Neural cell (in vitro differentiated cells): ENCODE data around the gene MACF1. TPM values are rescaled to one million over a fixed set of nuclear protein-coding genes. Genes with fewer than 3 reads are reported as not detected.

ENCODE experiments used
- H2AFZ ChIP-seq: fragments of 200-600, 300-800 bp; sonication (generic), shearing (Covaris generic); 2 replicates; pipeline ENCODE4 v1.6.0; 2014; ENCODE audit warnings: low read depth, mild to moderate bottlenecking, antibody characterized with exemption, low read length, moderate library complexity
- H3F3A ChIP-seq: fragments of 200-600 bp; shearing (Covaris generic); 2 replicates; pipeline ENCODE4 v1.6.1; 2016; ENCODE audit warnings: mild to moderate bottlenecking, moderate library complexity, mixed read lengths, antibody characterized with exemption, low read length; ENCODE audit not compliant: insufficient read depth, poor library complexity, severe bottlenecking
- H3K27ac ChIP-seq: fragments of 200-600, 300-800 bp; sonication (generic), shearing (Covaris generic); 2 replicates; pipeline ENCODE4 v1.5.1; 2014; ENCODE audit warnings: mild to moderate bottlenecking, low read length, moderate library complexity
- H3K27me3 ChIP-seq: fragments of 300-800, 200-600 bp; sonication (generic), shearing (Covaris generic); 2 replicates; pipeline ENCODE4 v1.6.0; 2014; ENCODE audit warnings: mild to moderate bottlenecking, low read depth, low read length, moderate library complexity; ENCODE audit not compliant: insufficient read depth
- H3K36me3 ChIP-seq: fragments of 300-800, 200-600 bp; sonication (generic), shearing (Covaris generic); 2 replicates; pipeline ENCODE4 v1.5.1; 2014; ENCODE audit warnings: mild to moderate bottlenecking, antibody characterized with exemption, low read length, moderate library complexity; ENCODE audit not compliant: insufficient read depth
- H3K4me2 ChIP-seq: fragments of 300-800, 200-600 bp; sonication (generic), shearing (Covaris generic); 2 replicates; pipeline ENCODE4 v1.6.0; 2014; ENCODE audit warnings: mild to moderate bottlenecking, low read length
- H3K4me3 ChIP-seq: fragments of 300-800, 200-600 bp; sonication (generic), shearing (Covaris generic); 2 replicates; pipeline ENCODE4 v1.5.1; 2014; ENCODE audit warnings: mild to moderate bottlenecking, low read length, moderate library complexity
- H3K79me2 ChIP-seq: fragments of 200-600 bp; shearing (Covaris generic); replicated peaks from 2 replicates; pipeline ENCODE4 v1.6.0; 2014; ENCODE audit warnings: mild to moderate bottlenecking, low read length, moderate library complexity; ENCODE audit not compliant: insufficient read depth
- H3K9ac ChIP-seq: fragments of 300-800, 200-600 bp; sonication (generic), shearing (Covaris generic); 2 replicates; pipeline ENCODE4 v1.6.1; 2016; ENCODE audit warnings: mild to moderate bottlenecking, low read length, mixed read lengths
- H3K9me2 ChIP-seq: fragments of 200-600 bp; shearing (Covaris generic); 2 replicates; pipeline ENCODE4 v1.6.1; 2016; ENCODE audit warnings: mild to moderate bottlenecking, low read length, mixed read lengths; ENCODE audit not compliant: insufficient read depth
- H3K9me3 ChIP-seq: fragments of 200-600, 300-800 bp; sonication (generic), shearing (Covaris generic); 2 replicates; pipeline ENCODE4 v1.6.1; 2016; ENCODE audit warnings: mild to moderate bottlenecking, mixed run types, low read length, moderate library complexity, mixed read lengths
- H4K20me1 ChIP-seq: fragments of 200-600 bp; shearing (Covaris generic); 2 replicates; pipeline ENCODE4 v1.6.1; 2016; ENCODE audit warnings: mild to moderate bottlenecking, mixed run types; ENCODE audit not compliant: insufficient read depth
- CTCF ChIP-seq: fragments of 450-650 bp; IDR thresholded peaks from 2 replicates; pipeline ENCODE4 v1.5.1; 2014; ENCODE audit warnings: antibody characterized with exemption, mild to moderate bottlenecking, moderate library complexity; ENCODE audit not compliant: poor library complexity, severe bottlenecking
- EP300 ChIP-seq: fragments of 450-650 bp; conservative IDR thresholded peaks from 2 replicates; pipeline ENCODE4 v1.6.1; 2014; ENCODE audit warnings: antibody characterized with exemption, mild to moderate bottlenecking, moderate library complexity; ENCODE audit not compliant: poor library complexity, severe bottlenecking
- EZH2 ChIP-seq: fragments of 200-600, 300-800 bp; shearing (Covaris generic), sonication (generic); IDR thresholded peaks from 2 replicates; pipeline ENCODE4 v1.6.1; 2014; ENCODE audit warnings: antibody characterized with exemption, low read length, borderline replicate concordance, mild to moderate bottlenecking; ENCODE audit not compliant: insufficient read depth, poor library complexity, severe bottlenecking
- MXI1 ChIP-seq: fragments of 450-650 bp; conservative IDR thresholded peaks from 2 replicates; pipeline ENCODE4 v1.6.1; 2014; ENCODE audit warnings: antibody characterized with exemption, mild to moderate bottlenecking; ENCODE audit not compliant: poor library complexity, severe bottlenecking
- POLR2AphosphoS5 ChIP-seq: IDR thresholded peaks from 2 replicates; pipeline ENCODE4 v1.6.1; 2012
- RAD21 ChIP-seq: fragments of 450-650 bp; conservative IDR thresholded peaks from 2 replicates; pipeline ENCODE4 v1.6.1; 2014; ENCODE audit warnings: antibody characterized with exemption, mild to moderate bottlenecking, moderate library complexity
- SMC3 ChIP-seq: fragments of 450-650 bp; conservative IDR thresholded peaks from 2 replicates; pipeline ENCODE4 v1.6.1; 2014; ENCODE audit warnings: antibody characterized with exemption, mild to moderate bottlenecking, moderate library complexity; ENCODE audit not compliant: poor library complexity
- TAF1 ChIP-seq: IDR thresholded peaks from 2 replicates; pipeline ENCODE4 v1.6.1; 2012; ENCODE audit warnings: low read depth
- polyA plus RNA-seq: library from polyadenylated mRNA; depleted of rRNA; stranded (reverse); fragments of >200 nt; gene quantifications from 2 replicates; pipeline ENCODE4 v1.2.3, GENCODE V29; 2014
- TF ChIP-seq, protein P1 (sequence below): IDR thresholded peaks from 2 replicates; pipeline ENCODE4 v1.6.1; 2012; ENCODE audit warnings: borderline replicate concordance

The MACF1 gene
- polyA plus RNA-seq, 1 donor from 2014 or later: 176 TPM

GRCh38 chr1:39317910-39318633 lies 113.6 kb downstream of the MACF1 start:
- Histone ChIP-seq H3F3A (no peaks in the 10 kb centered on the region), H3K9me2 (no peaks in the 10 kb centered on the region), H3K4me2 (no peak overlapping the region), H3K4me3 (no peak overlapping the region), H4K20me1 (no peaks in the 10 kb centered on the region), H3K9me3 (no peaks in the 10 kb centered on the region), H3K79me2 (no peaks in the 10 kb centered on the region), H2AFZ (no peak overlapping the region), H3K9ac (no peak overlapping the region), H3K36me3 (peaks cover 33% of the 10 kb centered on the region), H3K27me3 (no peaks in the 10 kb centered on the region), H3K27ac (no peak overlapping the region)
- TF ChIP-seq CTCF (no peak), TAF1 (no peak)

GRCh38 chr1:39321979-39322378 lies 117.5 kb downstream of the MACF1 start:
- Histone ChIP-seq H3F3A (no peaks in the 10 kb centered on the region), H4K20me1 (no peaks in the 10 kb centered on the region), H3K79me2 (no peaks in the 10 kb centered on the region), H3K27ac (no peak overlapping the region), H3K27me3 (no peaks in the 10 kb centered on the region), H3K9me2 (no peaks in the 10 kb centered on the region), H3K4me2 (no peak overlapping the region), H3K9me3 (no peaks in the 10 kb centered on the region), H3K36me3 (peaks cover 38% of the 10 kb centered on the region), H3K9ac (no peak overlapping the region), H3K4me3 (no peak overlapping the region), H2AFZ (no peak overlapping the region)
- TF ChIP-seq TAF1 (no peak), CTCF (no peak), RAD21 (no peak), SMC3 (no peak), POLR2AphosphoS5 (no peak)

DNA sequence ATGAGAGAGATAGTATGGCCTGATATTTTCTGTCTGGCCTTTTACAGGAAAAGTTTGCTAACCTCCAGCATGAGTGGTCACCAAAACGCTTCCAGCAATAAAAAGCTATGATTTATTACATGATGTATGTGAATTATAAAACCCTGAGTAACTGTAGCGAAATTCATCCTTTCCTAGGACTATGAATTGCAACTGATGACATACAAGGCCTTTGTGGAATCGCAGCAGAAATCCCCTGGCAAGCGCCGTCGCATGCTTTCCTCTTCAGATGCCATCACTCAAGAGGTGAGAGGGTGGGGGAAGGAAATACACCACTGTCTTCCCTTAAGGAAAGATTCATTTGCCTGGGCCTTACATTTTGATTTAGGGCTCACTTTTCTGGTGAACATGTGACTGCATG lies 117.9 kb downstream of the MACF1 start:
- no peaks in the 10 kb centered on the region for H4K20me1 ChIP-seq
- H3K79me2 ChIP-seq: no peaks in the 10 kb centered on the region
- H3K4me2 ChIP-seq: no peak overlapping the region
- H3K9me3 ChIP-seq: no peaks in the 10 kb centered on the region
- H3K27ac ChIP-seq: no peak overlapping the region
- TF ChIP-seq SMC3: no peak
- no peak for TF ChIP-seq EP300
- TF ChIP-seq POLR2AphosphoS5: no peak
- TF ChIP-seq RAD21: no peak
- no peak for TF ChIP-seq CTCF
- no peak for TF ChIP-seq TAF1
- no peak for TF ChIP-seq EZH2
- TF ChIP-seq, protein P1, sequence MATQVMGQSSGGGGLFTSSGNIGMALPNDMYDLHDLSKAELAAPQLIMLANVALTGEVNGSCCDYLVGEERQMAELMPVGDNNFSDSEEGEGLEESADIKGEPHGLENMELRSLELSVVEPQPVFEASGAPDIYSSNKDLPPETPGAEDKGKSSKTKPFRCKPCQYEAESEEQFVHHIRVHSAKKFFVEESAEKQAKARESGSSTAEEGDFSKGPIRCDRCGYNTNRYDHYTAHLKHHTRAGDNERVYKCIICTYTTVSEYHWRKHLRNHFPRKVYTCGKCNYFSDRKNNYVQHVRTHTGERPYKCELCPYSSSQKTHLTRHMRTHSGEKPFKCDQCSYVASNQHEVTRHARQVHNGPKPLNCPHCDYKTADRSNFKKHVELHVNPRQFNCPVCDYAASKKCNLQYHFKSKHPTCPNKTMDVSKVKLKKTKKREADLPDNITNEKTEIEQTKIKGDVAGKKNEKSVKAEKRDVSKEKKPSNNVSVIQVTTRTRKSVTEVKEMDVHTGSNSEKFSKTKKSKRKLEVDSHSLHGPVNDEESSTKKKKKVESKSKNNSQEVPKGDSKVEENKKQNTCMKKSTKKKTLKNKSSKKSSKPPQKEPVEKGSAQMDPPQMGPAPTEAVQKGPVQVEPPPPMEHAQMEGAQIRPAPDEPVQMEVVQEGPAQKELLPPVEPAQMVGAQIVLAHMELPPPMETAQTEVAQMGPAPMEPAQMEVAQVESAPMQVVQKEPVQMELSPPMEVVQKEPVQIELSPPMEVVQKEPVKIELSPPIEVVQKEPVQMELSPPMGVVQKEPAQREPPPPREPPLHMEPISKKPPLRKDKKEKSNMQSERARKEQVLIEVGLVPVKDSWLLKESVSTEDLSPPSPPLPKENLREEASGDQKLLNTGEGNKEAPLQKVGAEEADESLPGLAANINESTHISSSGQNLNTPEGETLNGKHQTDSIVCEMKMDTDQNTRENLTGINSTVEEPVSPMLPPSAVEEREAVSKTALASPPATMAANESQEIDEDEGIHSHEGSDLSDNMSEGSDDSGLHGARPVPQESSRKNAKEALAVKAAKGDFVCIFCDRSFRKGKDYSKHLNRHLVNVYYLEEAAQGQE: no peak
- no peak for TF ChIP-seq MXI1
- H3F3A ChIP-seq: no peaks in the 10 kb centered on the region
- no peak overlapping the region for H3K4me3 ChIP-seq
- no peak overlapping the region for H3K9ac ChIP-seq
- H2AFZ ChIP-seq: no peak overlapping the region
- H3K9me2 ChIP-seq: no peaks in the 10 kb centered on the region
- peaks cover 42% of the 10 kb centered on the region for H3K36me3 ChIP-seq
- H3K27me3 ChIP-seq: no peaks in the 10 kb centered on the region
